LoVo (cell line): Measurements from ENCODE around the gene ME2.
"Not testable (repeated sequence)": the region's sequence is repeated elsewhere in the genome, so short reads cannot be mapped to it uniquely, and the experiment has no call there.

Experiments used
- DNase-seq: peaks from one replicate; pipeline ENCODE4 v3.0.0-alpha.2; 2016; ENCODE audit warnings: low spot score

Gene ME2

GRCh38 chr18:50861617-50862016, 17.3 kb upstream of the ME2 start:
- DNase-seq: no peak

GRCh38 chr18:50862401-50862800, 16.5 kb upstream of the ME2 start:
- no peak for DNase-seq

GRCh38 chr18:50863840-50864375, 15.0 kb upstream of the ME2 start:
- DNase-seq: no peak

GRCh38 chr18:50866765-50867164, 12.2 kb upstream of the ME2 start:
- no peak for DNase-seq

GRCh38 chr18:50869150-50869549, 9.8 kb upstream of the ME2 start:
- DNase-seq: no peak

- peak; percentile 77 for DNase-seq
Observed at GRCh38 chr18:50870138-50870845, 8.6 kb upstream of the ME2 start.

- no peak for DNase-seq
Observed at GRCh38 chr18:50871846-50872245, 7.1 kb upstream of the ME2 start.

GRCh38 chr18:50875966-50876536, 2.9 kb upstream of the ME2 start:
- no peak for DNase-seq

- peak; percentile 44 for DNase-seq
Observed at GRCh38 chr18:50877545-50878265, 1.2 kb upstream of the ME2 start.

GRCh38 chr18:50879302-50880118, 592 bp downstream of the ME2 start:
- DNase-seq: peak; percentile 22

- DNase-seq: no peak
Observed at GRCh38 chr18:50880119-50880465, 1.2 kb downstream of the ME2 start.

GRCh38 chr18:50880944-50881343, 2.0 kb downstream of the ME2 start:
- not testable (repeated sequence) for DNase-seq

- DNase-seq: no peak
Observed at GRCh38 chr18:50886929-50887328, 8.0 kb downstream of the ME2 start.

- no peak for DNase-seq
Observed at GRCh38 chr18:50895350-50896045, 16.6 kb downstream of the ME2 start.

- no peak for DNase-seq
Observed at GRCh38 chr18:50896093-50896492, 17.2 kb downstream of the ME2 start.

GRCh38 chr18:50898919-50899318, 20.0 kb downstream of the ME2 start:
- DNase-seq: no peak

GRCh38 chr18:50902797-50903196, 23.9 kb downstream of the ME2 start:
- no peak for DNase-seq

- no peak for DNase-seq
Observed at GRCh38 chr18:50906843-50907242, 27.9 kb downstream of the ME2 start.

- DNase-seq: no peak
Observed at GRCh38 chr18:50909261-50909660, 30.3 kb downstream of the ME2 start.

GRCh38 chr18:50911006-50911405, 32.1 kb downstream of the ME2 start:
- DNase-seq: no peak

- DNase-seq: no peak
Observed at GRCh38 chr18:50917021-50917420, 38.1 kb downstream of the ME2 start.

GRCh38 chr18:50918153-50918552, 39.2 kb downstream of the ME2 start:
- DNase-seq: no peak
